Measurements from ENCODE around the gene SLC1A4. TPM values are rescaled to one million over a fixed set of nuclear protein-coding genes. Genes with fewer than 3 reads are reported as not detected.
"Not testable (repeated sequence)": the region's sequence is repeated elsewhere in the genome, so short reads cannot be mapped to it uniquely, and the experiment has no call there.

Gene SLC1A4
- total and polyA plus RNA-seq, 8 donors = 1.3 to 30.1 (median 6.4) TPM

DNA sequence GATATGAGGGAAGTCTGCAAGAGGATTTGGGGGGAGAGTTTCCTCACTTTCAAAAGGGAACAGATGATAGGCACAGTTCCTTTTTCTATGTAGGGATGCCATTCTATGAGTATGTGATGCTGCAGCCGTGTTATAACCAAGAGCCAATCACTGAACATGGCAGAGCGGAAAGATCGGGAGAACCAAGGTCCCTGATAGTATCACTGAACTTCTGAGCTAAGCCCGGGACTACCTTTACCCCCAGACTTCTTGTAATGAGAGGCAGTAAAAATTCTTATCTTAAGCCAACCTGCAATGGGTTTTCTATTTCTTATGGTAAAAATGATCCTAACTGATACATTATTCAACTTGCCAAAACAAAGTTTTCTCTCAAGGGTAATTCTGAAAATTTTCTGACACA is 21.6 kb upstream of the SLC1A4 start:
- TF ChIP-seq, protein P1, sequence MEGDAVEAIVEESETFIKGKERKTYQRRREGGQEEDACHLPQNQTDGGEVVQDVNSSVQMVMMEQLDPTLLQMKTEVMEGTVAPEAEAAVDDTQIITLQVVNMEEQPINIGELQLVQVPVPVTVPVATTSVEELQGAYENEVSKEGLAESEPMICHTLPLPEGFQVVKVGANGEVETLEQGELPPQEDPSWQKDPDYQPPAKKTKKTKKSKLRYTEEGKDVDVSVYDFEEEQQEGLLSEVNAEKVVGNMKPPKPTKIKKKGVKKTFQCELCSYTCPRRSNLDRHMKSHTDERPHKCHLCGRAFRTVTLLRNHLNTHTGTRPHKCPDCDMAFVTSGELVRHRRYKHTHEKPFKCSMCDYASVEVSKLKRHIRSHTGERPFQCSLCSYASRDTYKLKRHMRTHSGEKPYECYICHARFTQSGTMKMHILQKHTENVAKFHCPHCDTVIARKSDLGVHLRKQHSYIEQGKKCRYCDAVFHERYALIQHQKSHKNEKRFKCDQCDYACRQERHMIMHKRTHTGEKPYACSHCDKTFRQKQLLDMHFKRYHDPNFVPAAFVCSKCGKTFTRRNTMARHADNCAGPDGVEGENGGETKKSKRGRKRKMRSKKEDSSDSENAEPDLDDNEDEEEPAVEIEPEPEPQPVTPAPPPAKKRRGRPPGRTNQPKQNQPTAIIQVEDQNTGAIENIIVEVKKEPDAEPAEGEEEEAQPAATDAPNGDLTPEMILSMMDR (IDR thresholded peaks at IDR 0.05) = no peak
- TF ChIP-seq POLR2A (IDR thresholded peaks at IDR 0.05) (no peak), EP300 (IDR thresholded peaks at IDR 0.05) (no peak), POLR2AphosphoS5 (IDR thresholded peaks at IDR 0.05) (no peak)
- DNase-seq = no peak
- H3K27me3 ChIP-seq = no peaks in the 10 kb centered on the region
- 81 to 100% (median 96%) methylated on average over 4 of the region's 4 CpGs for WGBS, 5 donors
- no peaks in the 10 kb centered on the region for H3K9me3 ChIP-seq
- no peak overlapping the region for H3K27ac ChIP-seq
- H3K4me3 ChIP-seq = no peak overlapping the region
- intact Hi-C loops (cut with DNase I; ENCODE audit: low total_unique reads) = no loop called here
- H3K4me1 ChIP-seq = no peaks in the 10 kb centered on the region
- no peaks in the 10 kb centered on the region for H3K36me3 ChIP-seq

DNA sequence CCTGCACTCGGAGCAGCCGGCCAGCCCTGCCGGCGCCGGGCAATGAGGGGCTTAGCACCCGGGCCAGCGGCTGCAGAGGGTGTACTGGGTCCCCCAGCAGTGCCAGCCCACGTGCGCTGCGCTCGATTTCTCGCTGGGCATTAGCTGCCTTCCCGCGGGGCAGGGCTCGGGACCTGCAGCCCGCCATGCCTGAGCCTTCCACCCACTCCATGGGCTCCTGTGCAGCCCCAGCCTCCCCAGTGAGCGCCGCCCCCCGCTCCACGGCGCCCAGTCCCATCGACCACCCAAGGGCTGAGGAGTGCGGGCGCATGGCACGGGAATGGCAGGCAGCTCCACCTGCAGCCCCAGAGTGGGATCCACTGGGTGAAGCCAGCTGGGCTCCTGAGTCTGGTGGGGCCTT is 20.1 kb upstream of the SLC1A4 start:
- H3K27me3 ChIP-seq; H3K36me3 ChIP-seq; H3K9me3 ChIP-seq; intact Hi-C loops (cut with DNase I; ENCODE audit: low total_unique reads); DNase-seq; H3K27ac ChIP-seq; H3K4me3 ChIP-seq; H3K4me1 ChIP-seq: not testable (repeated sequence)
- 94 to 100% (median 98%) methylated on average over 21 to 25 of the region's 25 CpGs for WGBS, 5 donors

DNA sequence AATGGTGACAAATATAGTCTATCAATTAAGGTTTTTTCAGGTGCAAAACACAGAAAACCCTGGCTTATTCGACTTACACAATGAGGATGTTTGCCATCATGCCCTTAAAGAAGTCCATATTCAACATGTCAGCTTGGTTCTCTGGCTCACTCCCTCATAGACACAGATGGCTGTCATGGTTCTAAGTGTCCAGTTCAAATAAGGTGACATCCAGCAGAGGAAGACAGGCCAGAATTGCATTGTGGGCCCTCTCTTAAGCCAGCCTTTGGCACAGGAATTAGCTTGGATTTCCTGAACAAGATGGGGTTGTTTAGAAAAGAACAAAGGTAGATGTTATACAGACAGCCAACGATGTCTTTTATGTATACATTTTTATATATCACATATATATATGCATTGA is 18.7 kb upstream of the SLC1A4 start:
- Histone ChIP-seq H3K4me3 (no peak overlapping the region), H3K9me3 (no peaks in the 10 kb centered on the region), H3K27me3 (no peaks in the 10 kb centered on the region), H3K36me3 (no peaks in the 10 kb centered on the region), H3K27ac (no peak overlapping the region), H3K4me1 (peaks cover 0 to 8% (median 3%) of the 10 kb centered on the region in 4 donors)
- no peak for DNase-seq
- 85 to 95% (median 91%) methylated on average over 2 of the region's 2 CpGs for WGBS, 5 donors
- intact Hi-C loops (cut with DNase I; ENCODE audit: low total_unique reads) = no loop called here
- TF ChIP-seq POLR2A (IDR thresholded peaks at IDR 0.05) (no peak), POLR2AphosphoS5 (IDR thresholded peaks at IDR 0.05) (no peak), EP300 (IDR thresholded peaks at IDR 0.05) (no peak)
- TF ChIP-seq, protein P1 (IDR thresholded peaks at IDR 0.05) = no peak

DNA sequence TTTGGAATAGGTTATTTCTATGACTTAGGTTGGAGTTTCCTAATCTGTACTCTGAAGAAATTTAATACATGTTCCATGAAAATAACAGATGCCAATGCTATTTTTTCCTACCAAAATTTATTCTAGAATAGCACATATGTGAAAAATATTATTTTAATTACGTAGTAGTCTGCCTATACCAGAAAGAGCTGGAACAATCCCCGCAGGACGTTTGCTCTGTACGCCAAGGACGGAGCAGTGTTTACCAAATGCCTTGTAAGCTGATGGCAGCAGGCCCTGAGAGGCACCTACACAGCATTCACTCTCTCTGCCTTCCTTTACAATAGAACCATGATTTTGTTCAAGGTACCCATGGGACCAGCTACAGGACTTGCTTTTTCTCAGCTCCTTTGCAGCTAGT is 16.8 kb upstream of the SLC1A4 start:
- WGBS, 5 donors = 39 to 77% (median 64%) methylated on average over 5 of the region's 5 CpGs
- Histone ChIP-seq H3K4me3 (no peak overlapping the region), H3K27me3 (no peaks in the 10 kb centered on the region), H3K4me1 (peaks cover 0 to 11% (median 3%) of the 10 kb centered on the region in 4 donors), H3K36me3 (no peaks in the 10 kb centered on the region), H3K9me3 (no peaks in the 10 kb centered on the region), H3K27ac (no peak overlapping the region)
- TF ChIP-seq, protein P1 (IDR thresholded peaks at IDR 0.05) = no peak
- TF ChIP-seq POLR2A (IDR thresholded peaks at IDR 0.05) (no peak), EP300 (IDR thresholded peaks at IDR 0.05) (no peak), POLR2AphosphoS5 (IDR thresholded peaks at IDR 0.05) (no peak)
- DNase-seq = no peak
- intact Hi-C loops (cut with DNase I; ENCODE audit: low total_unique reads) = no loop called here

DNA sequence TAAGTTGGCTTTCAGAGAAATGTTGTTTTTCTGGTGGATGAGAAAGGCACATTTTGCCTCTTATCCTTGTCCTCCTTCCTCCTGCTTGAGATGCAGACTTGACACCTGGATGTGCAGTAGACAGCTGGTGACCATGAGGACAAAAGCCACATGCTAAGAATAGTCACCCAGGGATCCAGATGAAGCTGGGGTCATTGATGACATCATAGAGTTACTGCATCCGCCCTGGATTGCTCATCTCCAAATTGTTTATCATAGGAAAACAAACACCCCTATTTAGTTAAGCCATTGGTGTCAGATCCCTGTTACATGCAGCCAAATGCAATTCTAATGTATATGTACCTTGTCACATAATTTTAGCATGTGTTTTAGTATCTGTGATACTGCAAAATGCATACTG is 16.3 kb upstream of the SLC1A4 start:
- no peak for DNase-seq
- intact Hi-C loops (cut with DNase I; ENCODE audit: low total_unique reads) = no loop called here
- no peaks in the 10 kb centered on the region for H3K36me3 ChIP-seq
- H3K9me3 ChIP-seq = no peaks in the 10 kb centered on the region
- H3K27ac ChIP-seq = no peak overlapping the region
- 62 to 94% (median 76%) methylated on average over 1 of the region's 1 CpG for WGBS, 5 donors
- peaks cover 0 to 11% (median 3%) of the 10 kb centered on the region in 4 donors for H3K4me1 ChIP-seq
- H3K4me3 ChIP-seq = no peak overlapping the region
- no peaks in the 10 kb centered on the region for H3K27me3 ChIP-seq
- TF ChIP-seq, protein P1 (IDR thresholded peaks at IDR 0.05) = no peak
- no peak for TF ChIP-seq POLR2A (IDR thresholded peaks at IDR 0.05)
- no peak for TF ChIP-seq EP300 (IDR thresholded peaks at IDR 0.05)
